NT2/D1 (cell line): ENCODE data around the gene HTN1.

Source experiments
- SUZ12 ChIP-seq: IDR thresholded peaks from 2 replicates; pipeline ENCODE4 v1.6.1; 2011; ENCODE audit not compliant: insufficient read length, insufficient read depth; ENCODE audit errors: extremely low read depth
- YY1 ChIP-seq: IDR thresholded peaks from 2 replicates; pipeline ENCODE4 v1.6.1; 2011; ENCODE audit not compliant: insufficient read length, insufficient read depth

GRCh38 chr4:70000711-70001110 lies 49.5 kb upstream of the HTN1 start:
- no peak for TF ChIP-seq SUZ12
- no peak for TF ChIP-seq YY1
